HEK293 (cell line): ENCODE data around the gene EIF4ENIF1.

Experiments
- AEBP2 ChIP-seq: fragments of 450-650 bp; formaldehyde crosslinking; IDR thresholded peaks from 2 replicates; pipeline ENCODE4 v1.5.1; 2016; ENCODE audit warnings: missing biosample characterization, missing genetic modification characterization, borderline replicate concordance
- BCL11A ChIP-seq: fragments of 450-650 bp; formaldehyde crosslinking; IDR thresholded peaks from 2 replicates; pipeline ENCODE4 v1.5.1; 2016; ENCODE audit warnings: low read depth, missing biosample characterization, missing genetic modification characterization
- GLIS2 ChIP-seq: fragments of 450-650 bp; formaldehyde crosslinking; IDR thresholded peaks from 2 replicates; pipeline ENCODE4 v1.5.1; 2016; ENCODE audit warnings: missing biosample characterization, missing genetic modification characterization
- KLF9 ChIP-seq: fragments of 450-650 bp; formaldehyde crosslinking; IDR thresholded peaks from 2 replicates; pipeline ENCODE4 v1.5.1; 2016; ENCODE audit warnings: missing biosample characterization, missing genetic modification characterization, low read depth
- PRDM6 ChIP-seq: fragments of 450-650 bp; formaldehyde crosslinking; IDR thresholded peaks from 2 replicates; pipeline ENCODE4 v1.5.1; 2017; ENCODE audit warnings: missing biosample characterization, missing genetic modification characterization
- ZBTB26 ChIP-seq: fragments of 450-650 bp; formaldehyde crosslinking; optimal IDR thresholded peaks from 2 replicates; pipeline ENCODE3; 2016; ENCODE audit warnings: missing biosample characterization, mild to moderate bottlenecking, missing genetic modification characterization
- ZFHX2 ChIP-seq: fragments of 450-650 bp; formaldehyde crosslinking; conservative IDR thresholded peaks from 2 replicates; pipeline ENCODE4 v1.5.1; 2016; ENCODE audit warnings: missing biosample characterization, missing genetic modification characterization
- ZNF10 ChIP-seq: fragments of 450-650 bp; formaldehyde crosslinking; IDR thresholded peaks from 2 replicates; pipeline ENCODE4 v1.5.1; 2017; ENCODE audit warnings: missing biosample characterization, missing genetic modification characterization
- ZNF19 ChIP-seq: fragments of 450-650 bp; formaldehyde crosslinking; IDR thresholded peaks from 2 replicates; pipeline ENCODE4; 2016; ENCODE audit warnings: missing biosample characterization, missing genetic modification characterization, low read depth
- ZNF211 ChIP-seq: fragments of 450-650 bp; formaldehyde crosslinking; IDR thresholded peaks from 2 replicates; pipeline ENCODE4 v1.5.1; 2016; ENCODE audit warnings: low read depth, missing biosample characterization, missing genetic modification characterization
- ZNF280C ChIP-seq: fragments of 450-650 bp; formaldehyde crosslinking; IDR thresholded peaks from 2 replicates; pipeline ENCODE4 v1.5.1; 2016; ENCODE audit warnings: missing biosample characterization, missing genetic modification characterization
- ZNF292 ChIP-seq: fragments of 450-650 bp; formaldehyde crosslinking; IDR thresholded peaks from 2 replicates; pipeline ENCODE4 v1.5.1; 2016; ENCODE audit warnings: low read depth, missing biosample characterization, missing genetic modification characterization, borderline replicate concordance
- ZNF501 ChIP-seq: fragments of 450-650 bp; formaldehyde crosslinking; IDR thresholded peaks from 2 replicates; pipeline ENCODE4 v1.5.1; 2016; ENCODE audit warnings: missing biosample characterization, missing genetic modification characterization
- ZNF518A ChIP-seq: fragments of 450-650 bp; formaldehyde crosslinking; conservative IDR thresholded peaks from 2 replicates; pipeline ENCODE4 v1.5.1; 2016; ENCODE audit warnings: low read depth, missing biosample characterization, missing genetic modification characterization
- ZNF555 ChIP-seq: fragments of 450-650 bp; formaldehyde crosslinking; conservative IDR thresholded peaks from 2 replicates; pipeline ENCODE4 v1.5.1; 2017; ENCODE audit warnings: missing biosample characterization, mild to moderate bottlenecking, missing genetic modification characterization, inconsistent platforms
- ZNF560 ChIP-seq: fragments of 450-650 bp; formaldehyde crosslinking; IDR thresholded peaks from 2 replicates; pipeline ENCODE4 v1.5.1; 2017; ENCODE audit warnings: missing biosample characterization, missing genetic modification characterization, borderline replicate concordance
- ZNF585B ChIP-seq: fragments of 450-650 bp; formaldehyde crosslinking; IDR thresholded peaks from 2 replicates; pipeline ENCODE4 v1.5.1; 2016; ENCODE audit warnings: missing biosample characterization, missing genetic modification characterization
- ZNF768 ChIP-seq: fragments of 450-650 bp; formaldehyde crosslinking; IDR thresholded peaks from 2 replicates; pipeline ENCODE4 v1.5.1; 2018; ENCODE audit warnings: missing biosample characterization, mild to moderate bottlenecking, missing genetic modification characterization
- ZXDB ChIP-seq: fragments of 450-650 bp; formaldehyde crosslinking; IDR thresholded peaks from 2 replicates; pipeline ENCODE4 v1.5.1; 2016; ENCODE audit warnings: missing biosample characterization, missing genetic modification characterization
- TF ChIP-seq, protein P1 (sequence below): fragments of 450-650 bp; formaldehyde crosslinking; IDR thresholded peaks from 2 replicates; pipeline ENCODE4 v1.5.1; 2016; ENCODE audit warnings: missing biosample characterization, missing genetic modification characterization, low read depth
- TF ChIP-seq, protein P2 (sequence below): fragments of 450-650 bp; formaldehyde crosslinking; IDR thresholded peaks from 2 replicates; pipeline ENCODE4 v1.5.1; 2016; ENCODE audit warnings: missing biosample characterization, missing genetic modification characterization

Gene EIF4ENIF1

GRCh38 chr22:31399211-31400022 lies 90.2 kb downstream of the EIF4ENIF1 start, which contains the start of gene DRG1 (continued):
- no peak for TF ChIP-seq ZNF518A
- no peak for TF ChIP-seq ZNF19 (tag by site-specific recombination)
- TF ChIP-seq ZNF501 (tag by site-specific recombination), result peak; percentile 70
- TF ChIP-seq PRDM6, result no peak; the same call in 1 of the 2 replicates
- TF ChIP-seq ZNF555 (tag by site-specific recombination), result no peak
- TF ChIP-seq ZNF211 (tag by site-specific recombination), result no peak
- TF ChIP-seq ZNF560 (tag by site-specific recombination), result no peak
- no peak for TF ChIP-seq ZNF280C (tag by site-specific recombination)
- TF ChIP-seq, protein P1, sequence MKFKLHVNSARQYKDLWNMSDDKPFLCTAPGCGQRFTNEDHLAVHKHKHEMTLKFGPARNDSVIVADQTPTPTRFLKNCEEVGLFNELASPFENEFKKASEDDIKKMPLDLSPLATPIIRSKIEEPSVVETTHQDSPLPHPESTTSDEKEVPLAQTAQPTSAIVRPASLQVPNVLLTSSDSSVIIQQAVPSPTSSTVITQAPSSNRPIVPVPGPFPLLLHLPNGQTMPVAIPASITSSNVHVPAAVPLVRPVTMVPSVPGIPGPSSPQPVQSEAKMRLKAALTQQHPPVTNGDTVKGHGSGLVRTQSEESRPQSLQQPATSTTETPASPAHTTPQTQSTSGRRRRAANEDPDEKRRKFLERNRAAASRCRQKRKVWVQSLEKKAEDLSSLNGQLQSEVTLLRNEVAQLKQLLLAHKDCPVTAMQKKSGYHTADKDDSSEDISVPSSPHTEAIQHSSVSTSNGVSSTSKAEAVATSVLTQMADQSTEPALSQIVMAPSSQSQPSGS, result no peak
- TF ChIP-seq GLIS2 (tag by site-specific recombination), result peak; percentile 100
- TF ChIP-seq ZNF585B (tag by site-specific recombination), result 0 out of 2 replicates have a peak, but pooled peaks have one; percentile 14
- peak; percentile 75 for TF ChIP-seq ZFHX2 (tag by site-specific recombination)
- TF ChIP-seq ZNF768 (tag by site-specific recombination), result no peak
- no peak for TF ChIP-seq ZNF10 (tag by site-specific recombination)
- TF ChIP-seq, protein P2, sequence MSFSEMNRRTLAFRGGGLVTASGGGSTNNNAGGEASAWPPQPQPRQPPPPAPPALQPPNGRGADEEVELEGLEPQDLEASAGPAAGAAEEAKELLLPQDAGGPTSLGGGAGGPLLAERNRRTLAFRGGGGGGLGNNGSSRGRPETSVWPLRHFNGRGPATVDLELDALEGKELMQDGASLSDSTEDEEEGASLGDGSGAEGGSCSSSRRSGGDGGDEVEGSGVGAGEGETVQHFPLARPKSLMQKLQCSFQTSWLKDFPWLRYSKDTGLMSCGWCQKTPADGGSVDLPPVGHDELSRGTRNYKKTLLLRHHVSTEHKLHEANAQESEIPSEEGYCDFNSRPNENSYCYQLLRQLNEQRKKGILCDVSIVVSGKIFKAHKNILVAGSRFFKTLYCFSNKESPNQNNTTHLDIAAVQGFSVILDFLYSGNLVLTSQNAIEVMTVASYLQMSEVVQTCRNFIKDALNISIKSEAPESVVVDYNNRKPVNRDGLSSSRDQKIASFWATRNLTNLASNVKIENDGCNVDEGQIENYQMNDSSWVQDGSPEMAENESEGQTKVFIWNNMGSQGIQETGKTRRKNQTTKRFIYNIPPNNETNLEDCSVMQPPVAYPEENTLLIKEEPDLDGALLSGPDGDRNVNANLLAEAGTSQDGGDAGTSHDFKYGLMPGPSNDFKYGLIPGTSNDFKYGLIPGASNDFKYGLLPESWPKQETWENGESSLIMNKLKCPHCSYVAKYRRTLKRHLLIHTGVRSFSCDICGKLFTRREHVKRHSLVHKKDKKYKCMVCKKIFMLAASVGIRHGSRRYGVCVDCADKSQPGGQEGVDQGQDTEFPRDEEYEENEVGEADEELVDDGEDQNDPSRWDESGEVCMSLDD, result no peak
- TF ChIP-seq ZBTB26, result peak; percentile 99
- TF ChIP-seq BCL11A (tag by site-specific recombination), result no peak
- TF ChIP-seq AEBP2, result no peak
- TF ChIP-seq KLF9 (tag by site-specific recombination), result peak; percentile 87
- TF ChIP-seq ZNF292 (tag by site-specific recombination), result no peak
- peak; percentile 96 for TF ChIP-seq ZXDB (tag by site-specific recombination)
